ENCODE measurements around the gene EMID1. TPM values are rescaled to one million over a fixed set of nuclear protein-coding genes. Genes with fewer than 3 reads are reported as not detected.

The EMID1 gene
- total RNA-seq, 1 experiment from 2014 or later: 5.4 TPM

- Histone ChIP-seq H3K27ac (ENCODE audit: insufficient read length, low read depth, low read length) (peak overlapping the region; percentile 72), H3K9ac (ENCODE audit: extremely low read depth, insufficient read length, low read length) (peak overlapping the region; percentile 99), H4K91ac (ENCODE audit: insufficient read length, low read depth, low read length) (peak overlapping the region; percentile 11), H2BK12ac (ENCODE audit: insufficient read length, low read depth, low read length) (peak overlapping the region; percentile 31), H2AFZ (ENCODE audit: low read length) (no peak overlapping the region), H3T11ph (ENCODE audit: low read length) (no peak overlapping the region), H3K79me2 (ENCODE audit: insufficient read depth, low read length) (peaks cover 49% of the 10 kb centered on the region), H3K4me2 (ENCODE audit: insufficient read depth, insufficient read length, low read length) (peak overlapping the region; percentile 92), H3K14ac (ENCODE audit: insufficient read depth, low read length) (peak overlapping the region; percentile 98), H2BK15ac (ENCODE audit: low read depth, low read length) (no peak overlapping the region; the same call in 1 of the 2 replicates), H3K9me3 (ENCODE audit: control insufficient read depth, low read depth, low read length) (no peaks in the 10 kb centered on the region), H3K23ac (ENCODE audit: insufficient read length, low read depth, low read length) (no peak overlapping the region), H3K56ac (ENCODE audit: insufficient read length, low read depth, low read length) (peak overlapping the region; percentile 85), H2BK120ac (ENCODE audit: low read depth, low read length, poor library complexity, severe bottlenecking) (peak overlapping the region; percentile 80), H4K8ac (replicated peaks; ENCODE audit: insufficient read length, low read depth, low read length) (no peak overlapping the region), H2BK5ac (ENCODE audit: insufficient read length, low read length) (peak overlapping the region; percentile 90), H4K20me1 (ENCODE audit: control insufficient read depth, insufficient read depth, insufficient read length) (no peaks in the 10 kb centered on the region), H3K79me1 (ENCODE audit: insufficient read depth, low read depth, low read length, poor library complexity, severe bottlenecking) (no peaks in the 10 kb centered on the region), H2AK5ac (ENCODE audit: insufficient read length, low read length) (no peak overlapping the region), H2BK20ac (ENCODE audit: low read depth, low read length, poor library complexity, severe bottlenecking) (no peak overlapping the region), H3K4me1 (ENCODE audit: insufficient read depth, low read length) (peaks cover 8% of the 10 kb centered on the region), H3K23me2 (ENCODE audit: insufficient read length, low read depth, low read length, poor library complexity, severe bottlenecking) (peaks cover 23% of the 10 kb centered on the region), H3K4ac (ENCODE audit: low read depth, low read length) (peak overlapping the region; percentile 64; the same call in 1 of the 2 replicates), H3K27me3 (ENCODE audit: insufficient read depth, low read length) (no peaks in the 10 kb centered on the region), H3K18ac (ENCODE audit: insufficient read length, low read depth, low read length) (peak overlapping the region; percentile 98), H4K5ac (ENCODE audit: insufficient read length, low read depth, low read length) (no peak overlapping the region)
- H3K4me3 Mint-ChIP-seq: peak overlapping the region; percentile 92 to 93
- TF ChIP-seq CTCF (conservative IDR thresholded peaks at IDR 0.05): no peak
- H3K27ac Mint-ChIP-seq: peak overlapping the region; percentile 100
- no peak for DNase-seq
- no CpG with 5 or more reads among the region's 51 CpGs for WGBS (ENCODE audit: extremely low coverage, insufficient read length, low lambda C conversion rate)
- no peaks in the 10 kb centered on the region for H3K27me3 Mint-ChIP-seq (ENCODE audit: low read depth)
- peaks cover 44 to 50% of the 10 kb centered on the region in 2 experiments for H3K4me1 Mint-ChIP-seq
- H3K36me3 Mint-ChIP-seq (ENCODE audit: insufficient read depth in 1 of 3, low read depth in 3 of 3): peaks cover 51 to 76% (median 67%) of the 10 kb centered on the region in 3 experiments; a peak in 6 of 7 replicates
- H3K9me3 Mint-ChIP-seq: peaks cover 0 to 4% of the 10 kb centered on the region in 2 experiments; a peak in 2 of 5 replicates
Measured at GRCh38 chr22:29268511-29269229, 63.0 kb downstream of the EMID1 start.

Data from H9 (cell line).